GM10248 (cell line): ENCODE measurements around the gene ZNF804B.

Source experiments
- CTCF ChIA-PET: fragments of 300-600 bp; sonication (Branson Sonifier 250); formaldehyde crosslinking; extraction: SDS; loops from one replicate; lab custom pipeline; 2021; ENCODE audit warnings: antibody characterized with exemption; lab: Yijun Ruan, JAX
- POLR2A ChIA-PET: fragments of 350-650 bp; sonication (Branson Sonifier 250); formaldehyde crosslinking; extraction: SDS; loops from one replicate; lab custom pipeline; 2020; ENCODE audit warnings: antibody characterized with exemption; lab: Yijun Ruan, JAX
- DNase-seq: peaks from one replicate; pipeline ENCODE4 v3.0.0; 2012; ENCODE audit errors: extremely low spot score
- TF ChIP-seq, protein P1 (sequence below): IDR thresholded peaks from 2 replicates; pipeline ENCODE4 v1.5.1; 2012; ENCODE audit warnings: mild to moderate bottlenecking, low read depth; ENCODE audit errors: extremely low read depth, missing control alignments, control extremely low read depth

ZNF804B gene

DNA sequence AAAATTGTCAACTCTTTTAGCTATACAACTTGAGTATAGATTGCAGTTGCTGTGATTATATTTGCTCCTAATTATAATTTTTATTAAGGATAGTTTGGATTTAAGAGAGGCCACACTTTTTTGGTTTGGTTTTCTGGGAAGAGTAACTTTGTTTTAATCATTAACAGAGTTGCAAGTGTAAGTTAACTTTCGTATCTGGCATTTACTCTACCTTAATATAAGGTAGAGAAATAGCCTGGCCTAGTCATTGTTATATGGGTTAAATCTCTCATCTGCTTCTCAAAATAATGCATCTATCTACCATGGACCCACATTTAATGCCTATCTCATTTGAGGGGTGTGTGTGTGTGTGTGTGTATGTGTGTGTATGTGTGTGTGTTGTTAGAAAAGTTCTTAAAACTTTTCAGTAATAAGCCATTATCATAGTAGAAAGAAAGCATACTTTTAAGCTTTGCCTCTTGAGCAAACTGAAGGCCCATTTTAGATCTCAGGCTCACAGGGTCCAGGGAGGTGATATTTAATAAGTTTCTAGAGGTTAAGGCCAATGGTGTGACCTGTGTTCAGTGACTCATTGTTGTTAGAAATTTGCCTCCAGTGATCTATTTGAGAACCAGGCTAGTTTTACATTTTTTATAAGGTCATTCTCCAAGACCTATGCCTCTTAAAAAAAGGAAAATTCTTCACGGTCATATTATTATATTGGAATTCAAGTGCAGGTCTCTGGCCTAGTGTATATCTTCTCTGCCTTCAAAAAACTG lies 47.0 kb downstream of the ZNF804B start:
- CTCF ChIA-PET, result interaction anchor here (0.8 kb wide), 1 partner anchor 16 kb away, joined by 3 read pairs; no protein-coding TSS in a partner anchor
- no peak for DNase-seq
- POLR2A ChIA-PET, result no interaction called here
- TF ChIP-seq, protein P1, sequence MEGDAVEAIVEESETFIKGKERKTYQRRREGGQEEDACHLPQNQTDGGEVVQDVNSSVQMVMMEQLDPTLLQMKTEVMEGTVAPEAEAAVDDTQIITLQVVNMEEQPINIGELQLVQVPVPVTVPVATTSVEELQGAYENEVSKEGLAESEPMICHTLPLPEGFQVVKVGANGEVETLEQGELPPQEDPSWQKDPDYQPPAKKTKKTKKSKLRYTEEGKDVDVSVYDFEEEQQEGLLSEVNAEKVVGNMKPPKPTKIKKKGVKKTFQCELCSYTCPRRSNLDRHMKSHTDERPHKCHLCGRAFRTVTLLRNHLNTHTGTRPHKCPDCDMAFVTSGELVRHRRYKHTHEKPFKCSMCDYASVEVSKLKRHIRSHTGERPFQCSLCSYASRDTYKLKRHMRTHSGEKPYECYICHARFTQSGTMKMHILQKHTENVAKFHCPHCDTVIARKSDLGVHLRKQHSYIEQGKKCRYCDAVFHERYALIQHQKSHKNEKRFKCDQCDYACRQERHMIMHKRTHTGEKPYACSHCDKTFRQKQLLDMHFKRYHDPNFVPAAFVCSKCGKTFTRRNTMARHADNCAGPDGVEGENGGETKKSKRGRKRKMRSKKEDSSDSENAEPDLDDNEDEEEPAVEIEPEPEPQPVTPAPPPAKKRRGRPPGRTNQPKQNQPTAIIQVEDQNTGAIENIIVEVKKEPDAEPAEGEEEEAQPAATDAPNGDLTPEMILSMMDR, result no peak

DNA sequence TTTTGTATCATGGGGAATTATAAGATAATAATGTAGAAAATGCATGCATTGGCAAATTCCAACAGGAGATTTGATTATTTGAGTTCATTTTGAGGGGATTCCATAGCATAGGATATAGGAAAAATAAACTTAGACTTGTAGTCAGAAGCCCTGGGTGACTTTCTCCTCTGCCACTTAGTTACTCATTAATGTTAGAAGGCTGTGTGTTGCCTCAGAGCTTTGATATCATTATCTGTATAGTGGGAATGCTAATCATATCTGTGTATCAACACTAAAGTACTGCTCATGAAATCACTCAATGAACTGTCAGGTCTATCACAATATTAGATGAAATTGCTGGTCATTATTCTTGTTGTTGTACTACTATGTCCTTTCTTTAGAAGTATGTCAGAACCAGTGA lies 59.1 kb downstream of the ZNF804B start:
- no peak for DNase-seq
- CTCF ChIA-PET, result no interaction called here
- POLR2A ChIA-PET, result no interaction called here
- TF ChIP-seq, protein P1, result no peak

DNA sequence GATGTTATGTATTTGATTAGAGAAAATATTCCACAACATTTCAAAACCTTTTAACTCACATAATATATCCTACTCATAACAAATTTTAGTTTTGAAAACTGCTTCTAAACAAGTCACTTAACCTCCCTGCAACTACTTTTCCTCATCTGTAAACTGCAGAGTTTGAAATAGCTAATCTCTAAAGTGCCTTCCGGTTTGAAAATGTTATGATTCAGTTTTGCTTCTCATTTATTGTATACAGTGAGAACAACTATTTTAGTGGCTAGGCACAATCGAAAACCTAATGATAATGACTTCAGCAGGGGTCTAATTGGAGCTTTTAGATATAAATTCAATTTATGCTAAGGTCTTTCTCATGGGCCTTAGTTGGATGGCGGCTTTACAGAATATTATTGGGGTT lies 66.7 kb downstream of the ZNF804B start:
- no peak for DNase-seq
- CTCF ChIA-PET, result no interaction called here
- TF ChIP-seq, protein P1, result no peak
- POLR2A ChIA-PET, result no interaction called here

DNA sequence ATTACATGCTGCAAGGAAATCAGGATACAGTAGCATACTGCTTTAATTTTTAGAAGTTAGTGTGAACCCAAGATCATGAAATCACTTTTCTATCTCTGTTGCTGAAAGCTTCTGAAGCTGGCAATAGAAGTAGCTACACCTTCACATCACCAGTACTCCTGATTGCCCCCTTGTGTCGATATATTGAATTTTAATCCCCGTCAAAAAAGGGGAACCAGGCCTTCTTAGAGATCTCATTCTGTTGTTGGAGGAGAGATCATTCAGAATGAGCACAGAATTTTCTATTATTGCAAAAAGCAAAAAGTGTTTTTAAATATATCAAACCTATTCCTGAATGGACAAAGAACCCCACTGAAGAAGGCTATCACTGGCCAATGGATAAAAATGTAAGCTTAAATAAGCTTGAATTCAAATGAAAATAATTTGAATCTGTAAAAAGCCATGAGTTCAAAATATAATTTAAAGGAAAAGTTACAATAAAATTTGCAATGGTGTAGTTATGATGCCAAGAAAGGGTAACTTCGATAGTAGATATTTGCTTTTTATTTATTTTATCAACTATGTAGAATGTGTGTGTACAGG lies 75.7 kb downstream of the ZNF804B start:
- POLR2A ChIA-PET, result no interaction called here
- TF ChIP-seq, protein P1, result peak; percentile 53
- CTCF ChIA-PET, result interaction anchor here (0.7 to 2.9 kb wide), 13 partner anchors 10 to 592 kb away, joined by 3 to 28 read pairs (median 4); no protein-coding TSS in a partner anchor
- peak; percentile 12 for DNase-seq

DNA sequence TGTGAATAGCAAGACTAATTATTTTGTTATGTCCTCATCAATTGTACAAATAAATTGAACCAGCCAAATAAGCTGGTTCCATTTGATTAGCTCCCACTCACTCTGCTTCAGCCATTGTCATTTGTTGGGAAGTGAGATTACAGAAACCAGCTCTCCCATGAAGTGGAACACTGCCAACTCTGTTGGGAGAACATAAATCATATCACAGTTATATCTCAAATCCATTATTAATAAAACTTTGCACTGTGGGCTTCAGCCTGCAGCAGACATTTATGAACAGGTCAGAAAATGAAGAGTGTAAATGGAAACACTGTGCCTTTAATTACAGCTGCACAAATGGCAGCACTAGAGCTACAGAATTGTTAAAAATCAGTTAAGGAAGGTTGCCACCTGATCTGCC lies 82.7 kb downstream of the ZNF804B start:
- no peak for DNase-seq
- TF ChIP-seq, protein P1, result no peak
- POLR2A ChIA-PET, result no interaction called here
- CTCF ChIA-PET, result interaction anchor here (1.6 to 3.2 kb wide), 3 partner anchors 11 to 599 kb away, joined by 6 to 9 read pairs (median 7); no protein-coding TSS in a partner anchor

DNA sequence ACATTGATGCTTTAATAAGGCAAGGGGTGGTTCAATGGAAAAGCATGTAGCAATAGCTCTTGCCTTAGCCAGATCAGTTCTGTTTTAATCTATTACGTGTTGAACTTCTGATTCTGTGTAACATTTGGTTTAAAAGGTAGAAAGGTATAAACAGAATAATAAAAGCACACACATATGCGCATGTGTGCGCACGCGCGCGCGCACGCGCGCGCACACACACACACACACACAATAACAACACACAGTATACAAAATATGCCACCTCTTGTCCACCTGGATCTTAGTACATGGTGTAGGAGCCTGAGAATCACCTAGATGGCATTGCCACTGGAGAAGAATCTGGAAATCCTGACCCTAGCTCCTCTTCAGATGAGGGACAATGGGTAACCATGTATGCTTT lies 85.6 kb downstream of the ZNF804B start:
- POLR2A ChIA-PET, result no interaction called here
- no peak for DNase-seq
- CTCF ChIA-PET, result interaction anchor here (0.9 to 2.5 kb wide), 2 partner anchors 10 to 298 kb away, joined by 3 to 11 read pairs; no protein-coding TSS in a partner anchor
- TF ChIP-seq, protein P1, result no peak
